ENCODE results near the gene RCBTB1. TPM values are rescaled to one million over a fixed set of nuclear protein-coding genes. Genes with fewer than 3 reads are reported as not detected.
A peak's percentile ranks its signal among the peaks of the same experiment; 100 is the strongest.

The RCBTB1 gene
- total RNA-seq, 1 experiment from 2014 or later = 14.8 TPM

- ATAC-seq = no peak
- intact Hi-C loops (cut with micrococcal nuclease; ENCODE audit: unreplicated experiment) = no loop called here
- no peak for DNase-seq (ENCODE audit: low read depth, low spot score)
Measured at GRCh38 chr13:49517461-49517860, 67.9 kb downstream of the RCBTB1 start.

GRCh38 chr13:49516467-49516866 is 68.9 kb downstream of the RCBTB1 start:
- in situ Hi-C loops (cut with HindIII; ENCODE audit: low pct_unique_long_range_greater_than_20kb, low sequenced_read_pairs) = no loop called here
- no peaks in the 10 kb centered on the region for H3K9me3 ChIP-seq (ENCODE audit: control insufficient read depth, insufficient read depth, low read depth, low read length)
- no peaks in the 10 kb centered on the region for H3K27me3 ChIP-seq (ENCODE audit: control insufficient read depth, insufficient read depth, low read length)
- H3K4me3 ChIP-seq (ENCODE audit: low read depth in 2 of 2, low read length in 2 of 2) = no peak overlapping the region
- intact Hi-C loops (cut with micrococcal nuclease; ENCODE audit: unreplicated experiment) = no loop called here
- H3K27ac ChIP-seq (ENCODE audit: low read length) = no peak overlapping the region
- BruUV-seq (replicated peaks) = no TSS peak
- no peaks in the 10 kb centered on the region for H3K4me1 ChIP-seq (ENCODE audit: control insufficient read depth, insufficient read depth, low read length)
- ChIA-PET CTCF (no interaction called here), POLR2A (no interaction called here)
- DNase-seq (ENCODE audit: low read depth, low spot score) (no peak), ATAC-seq (no peak)
- TF ChIP-seq POLR2AphosphoS5 (IDR thresholded peaks at IDR 0.05; ENCODE audit: low read depth, low read length) (no peak), CTCF (IDR thresholded peaks at IDR 0.05) (no peak), REST (IDR thresholded peaks at IDR 0.05; ENCODE audit: insufficient read depth in 1 of 2, low read depth in 2 of 2, low read length in 1 of 2) (no peak), TCF7L2 (IDR thresholded peaks at IDR 0.05; ENCODE audit: low read depth, low read length) (no peak), SIN3A (IDR thresholded peaks at IDR 0.05; ENCODE audit: borderline replicate concordance, insufficient read depth, low read depth, low read length) (no peak)
- no peaks in the 10 kb centered on the region for H3K36me3 ChIP-seq (ENCODE audit: control insufficient read depth, insufficient read depth, low read length)

More at GRCh38 chr13:49517461-49517860, 67.9 kb downstream of the RCBTB1 start:
- in situ Hi-C loops (cut with HindIII; ENCODE audit: low pct_unique_long_range_greater_than_20kb, low sequenced_read_pairs) = no loop called here
- peak; percentile 48 for TF ChIP-seq CTCF (IDR thresholded peaks at IDR 0.05)
- no peak for TF ChIP-seq TCF7L2 (IDR thresholded peaks at IDR 0.05; ENCODE audit: low read depth, low read length)
- no peaks in the 10 kb centered on the region for H3K9me3 ChIP-seq (ENCODE audit: control insufficient read depth, insufficient read depth, low read depth, low read length)
- no peak overlapping the region for H3K4me3 ChIP-seq (ENCODE audit: low read depth in 2 of 2, low read length in 2 of 2)
- H3K36me3 ChIP-seq (ENCODE audit: control insufficient read depth, insufficient read depth, low read length) = no peaks in the 10 kb centered on the region
- ChIA-PET POLR2A (no interaction called here), CTCF (no interaction called here)
- no peaks in the 10 kb centered on the region for H3K27me3 ChIP-seq (ENCODE audit: control insufficient read depth, insufficient read depth, low read length)
- no TSS peak for BruUV-seq (replicated peaks)
- no peaks in the 10 kb centered on the region for H3K4me1 ChIP-seq (ENCODE audit: control insufficient read depth, insufficient read depth, low read length)
- H3K27ac ChIP-seq (ENCODE audit: low read length) = no peak overlapping the region

- H3K27ac ChIP-seq (ENCODE audit: low read length) = no peak overlapping the region
- in situ Hi-C loops (cut with HindIII; ENCODE audit: low pct_unique_long_range_greater_than_20kb, low sequenced_read_pairs) = no loop called here
- DNase-seq (ENCODE audit: low read depth, low spot score) (no peak), ATAC-seq (no peak)
- H3K36me3 ChIP-seq (ENCODE audit: control insufficient read depth, insufficient read depth, low read length) = no peaks in the 10 kb centered on the region
- ChIA-PET POLR2A (no interaction called here), CTCF (no interaction called here)
- H3K9me3 ChIP-seq (ENCODE audit: control insufficient read depth, insufficient read depth, low read depth, low read length) = no peaks in the 10 kb centered on the region
- intact Hi-C loops (cut with micrococcal nuclease; ENCODE audit: unreplicated experiment) = no loop called here
- no peaks in the 10 kb centered on the region for H3K27me3 ChIP-seq (ENCODE audit: control insufficient read depth, insufficient read depth, low read length)
- no peaks in the 10 kb centered on the region for H3K4me1 ChIP-seq (ENCODE audit: control insufficient read depth, insufficient read depth, low read length)
- no peak for TF ChIP-seq REST (IDR thresholded peaks at IDR 0.05; ENCODE audit: insufficient read depth in 1 of 2, low read depth in 2 of 2, low read length in 1 of 2)
- no peak for TF ChIP-seq POLR2AphosphoS5 (IDR thresholded peaks at IDR 0.05; ENCODE audit: low read depth, low read length)
- no peak for TF ChIP-seq TCF7L2 (IDR thresholded peaks at IDR 0.05; ENCODE audit: low read depth, low read length)
- no peak for TF ChIP-seq SIN3A (IDR thresholded peaks at IDR 0.05; ENCODE audit: borderline replicate concordance, insufficient read depth, low read depth, low read length)
- no peak for TF ChIP-seq CTCF (IDR thresholded peaks at IDR 0.05)
- BruUV-seq (replicated peaks) = no TSS peak
- H3K4me3 ChIP-seq (ENCODE audit: low read depth in 2 of 2, low read length in 2 of 2) = no peak overlapping the region
Measured at GRCh38 chr13:49512578-49512977, 72.8 kb downstream of the RCBTB1 start.
